K562 (cell line): ENCODE measurements around the gene ORC5. TPM values are rescaled to one million over a fixed set of nuclear protein-coding genes. Genes with fewer than 3 reads are reported as not detected.

Source experiments
- ATAC-seq: fragments of 200-7000 bp; cut with Tn5 transposase; 3 replicates; pipeline ENCODE4 v1.9.1; 2020; ENCODE audit warnings: moderate library complexity
- BruUV-seq: library from RNA; stranded (reverse); fragments of 400-500 nt; replicated peaks from 2 replicates; lab custom pipeline; 2021; lab: Mats Ljungman, UMichigan
- CTCF ChIA-PET: fragments of 300-600 bp; formaldehyde crosslinking; extraction: SDS; loops from one replicate; lab custom pipeline; 2021; ENCODE audit warnings: low intra/inter-chr PET ratio; lab: Yijun Ruan, JAX
- POLR2A ChIA-PET: fragments of 300-600, 350-650 bp; sonication (Branson Sonifier 250); formaldehyde crosslinking; extraction: SDS; loops from one replicate; lab custom pipeline; 2021; ENCODE audit warnings: antibody characterized with exemption, inconsistent platforms; lab: Yijun Ruan, JAX
- DNase-seq, 4 experiments: peaks; one replicate each; pipeline versions ENCODE4 v3.0.0 to v3.0.0-alpha.2; 2011 to 2018; ENCODE audit warnings: low spot score in 3 of 4, mixed read lengths in 3 of 4; ENCODE audit errors: extremely low read depth in 1 of 4
- FAIRE-seq: peaks from 2 replicates; lab custom pipeline; 2011; peaks lifted over from hg19 to GRCh38; lab: Jason Lieb, UNC
- H2AFZ ChIP-seq: 2 replicates; pipeline ENCODE4 v1.6.0; 2011; ENCODE audit warnings: low read depth, low read length, control low read depth, inconsistent platforms
- H3K27ac ChIP-seq: fragments of 200-600 bp; 3 replicates; pipeline ENCODE4 v1.8.0; 2011; ENCODE audit warnings: low read depth, mild to moderate bottlenecking, control low read depth, inconsistent platforms, low read length, moderate library complexity, mixed read lengths; ENCODE audit errors: extremely low read depth
- H3K27me3 ChIP-seq, 2 experiments: fragments of 300-600 bp in 1 of 2; 2 replicates in 1 of 2; 3 replicates in 1 of 2; pipeline versions ENCODE4 v1.6.0 to v1.8.0; 2011; ENCODE audit warnings: inconsistent platforms in 2 of 2, low read length in 2 of 2, mild to moderate bottlenecking in 1 of 2, mixed read lengths in 1 of 2, moderate library complexity in 1 of 2; ENCODE audit not compliant: control insufficient read depth in 2 of 2, insufficient read depth in 2 of 2
- H3K36me3 ChIP-seq: fragments of 300-600 bp; 3 replicates; pipeline ENCODE4 v1.8.0; 2011; ENCODE audit warnings: mild to moderate bottlenecking, low read length, inconsistent platforms; ENCODE audit not compliant: control insufficient read depth, insufficient read depth
- H3K4me1 ChIP-seq, 2 experiments: fragments of 200-600 bp in 1 of 2; replicated peaks in 1 of 2; 2 replicates in 1 of 2; 3 replicates in 1 of 2; pipeline versions ENCODE4 v1.5.1 to v1.8.0; 2011; ENCODE audit warnings: inconsistent platforms in 2 of 2, low read length in 2 of 2, mild to moderate bottlenecking in 1 of 2, mixed read lengths in 1 of 2, moderate library complexity in 1 of 2; ENCODE audit not compliant: control insufficient read depth in 2 of 2, insufficient read depth in 2 of 2
- H3K4me2 ChIP-seq: 2 replicates; pipeline ENCODE4 v1.6.1; 2011; ENCODE audit warnings: low read length, control low read depth, inconsistent platforms, mixed read lengths; ENCODE audit not compliant: insufficient read depth
- H3K4me3 ChIP-seq: fragments of 200-600 bp; sonication (generic), shearing (Covaris generic); 2 replicates; pipeline ENCODE4 v1.5.1; 2016; ENCODE audit warnings: control low read depth, inconsistent platforms
- H3K79me2 ChIP-seq: fragments of 200-600 bp; 3 replicates; pipeline ENCODE4 v1.8.0; 2011; ENCODE audit warnings: low read length, inconsistent platforms; ENCODE audit not compliant: control insufficient read depth, insufficient read depth
- H3K9ac ChIP-seq, 2 experiments: 2 replicates each; pipeline versions ENCODE4 v1.6.0 to v1.6.1; 2011; ENCODE audit warnings: low read depth in 2 of 2, low read length in 2 of 2, control low read depth in 1 of 2, inconsistent platforms in 1 of 2, mild to moderate bottlenecking in 1 of 2, mixed read lengths in 1 of 2; ENCODE audit not compliant: insufficient read depth in 1 of 2
- H3K9me1 ChIP-seq: one replicate; pipeline ENCODE4 v1.6.0; 2011; ENCODE audit warnings: inconsistent platforms, mild to moderate bottlenecking, low read length, moderate library complexity; ENCODE audit not compliant: control insufficient read depth, insufficient read depth
- H3K9me3 ChIP-seq: replicated peaks from 2 replicates; pipeline ENCODE4 v1.5.1; 2011; ENCODE audit warnings: low read depth, low read length, inconsistent platforms; ENCODE audit not compliant: control insufficient read depth, insufficient read depth
- H4K20me1 ChIP-seq: replicated peaks from 2 replicates; pipeline ENCODE4 v1.6.1; 2011; ENCODE audit warnings: low read length, inconsistent platforms, mixed read lengths; ENCODE audit not compliant: control insufficient read depth, insufficient read depth
- GTF2A2 ChIP-seq: IDR thresholded peaks from 2 replicates; pipeline ENCODE4 v1.6.1; 2016; ENCODE audit warnings: mild to moderate bottlenecking, missing genetic modification characterization, missing compliant biosample characterization
- MYNN ChIP-seq, 2 experiments: sonication (generic); formaldehyde crosslinking in 1 of 2; IDR thresholded peaks; 2 replicates each; pipeline versions ENCODE4 v1.5.0 to v1.6.1; 2016 to 2020; ENCODE audit warnings: antibody characterized with exemption in 1 of 2, missing genetic modification reagents in 1 of 2
- NCOR1 ChIP-seq: fragments of 450-650 bp; IDR thresholded peaks from 2 replicates; pipeline ENCODE4 v1.6.1; 2016; ENCODE audit warnings: mild to moderate bottlenecking, moderate library complexity
- TARDBP ChIP-seq: fragments of 450-650 bp; IDR thresholded peaks from 2 replicates; pipeline ENCODE4 v1.6.1; 2016
- TCF3 ChIP-seq: sonication (generic); formaldehyde crosslinking; IDR thresholded peaks from 2 replicates; pipeline ENCODE4 v1.4.0; 2020; ENCODE audit warnings: mild to moderate bottlenecking, missing genetic modification reagents
- ZFP91 ChIP-seq: sonication (generic); formaldehyde crosslinking; IDR thresholded peaks from 2 replicates; pipeline ENCODE4 v1.8.0; 2022; ENCODE audit warnings: mild to moderate bottlenecking, missing genetic modification reagents
- ZNF696 ChIP-seq: fragments of 250-450 bp; sonication (Bioruptor Pico); conservative IDR thresholded peaks from 2 replicates; pipeline ENCODE4 v1.4.0; 2020; ENCODE audit warnings: mild to moderate bottlenecking, moderate library complexity
- WGBS: fragments of 100-300 bp; shearing (Covaris generic); methylation state at CpG from one replicate; pipeline ENCODE4 v1.1.6; 2016; ENCODE audit warnings: low coverage, mixed read lengths; ENCODE audit not compliant: insufficient coverage; ENCODE audit errors: missing lambda C conversion rate; 5-methylcytosine and 5-hydroxymethylcytosine counted together
- in situ Hi-C: fragments of 300-500 bp; cut with MboI; formaldehyde crosslinking; loops from 4 replicates; pipeline ENCODE4 v1.15.0; 2018; ENCODE audit warnings: inconsistent platforms, mixed read lengths
- intact Hi-C: fragments of 100-400 bp; cut with micrococcal nuclease; formaldehyde crosslinking; loops from 2 replicates; pipeline ENCODE4 v1.14.2; 2022
- polyA plus RNA-seq, 8 experiments: library from polyadenylated mRNA; depleted of rRNA in 4 of 8; stranded (reverse) in 5 of 8; unstranded in 3 of 8; fragments of >200 nt; fragmentation: Nextera tagmentation in 2 of 8; fragmentation: Illumina TruSeq in 1 of 8; extraction: Ambion mirVana in 2 of 8; extraction: Trizol in 1 of 8; gene quantifications; 2 replicates each; pipeline versions ENCODE4 v1.2.1 to v1.2.3, GENCODE V29; 2011 to 2014; ENCODE audit warnings: inconsistent platforms in 1 of 8, missing spikeins in 1 of 8
- total RNA-seq, 7 experiments: library from RNA; depleted of rRNA in 6 of 7; stranded (reverse); fragments of >200 nt in 6 of 7; fragmentation: Illumina TruSeq in 2 of 7; extraction: Trizol in 2 of 7; gene quantifications; 2 replicates each; pipeline versions ENCODE4 v1.2.1 to v1.2.3, GENCODE V29; 2011 to 2021; ENCODE audit warnings: low replicate concordance in 1 of 7
- TF ChIP-seq, protein P1 (sequence below): fragments of 250-450 bp; sonication (Bioruptor Pico); IDR thresholded peaks from 2 replicates; pipeline ENCODE4 v1.5.1; 2021; ENCODE audit warnings: mild to moderate bottlenecking
- TF ChIP-seq, protein P2 (sequence below): sonication (generic); formaldehyde crosslinking; IDR thresholded peaks from 2 replicates; pipeline ENCODE4 v1.8.0; 2022; ENCODE audit warnings: missing genetic modification reagents, mild to moderate bottlenecking, borderline replicate concordance

Gene ORC5
- total and polyA plus RNA-seq, 9 of the 15 experiments (the other 6 are each of a cell fraction or from before 2014, with no cell fraction given) = 29.8 to 136 (median 54.8) TPM

DNA sequence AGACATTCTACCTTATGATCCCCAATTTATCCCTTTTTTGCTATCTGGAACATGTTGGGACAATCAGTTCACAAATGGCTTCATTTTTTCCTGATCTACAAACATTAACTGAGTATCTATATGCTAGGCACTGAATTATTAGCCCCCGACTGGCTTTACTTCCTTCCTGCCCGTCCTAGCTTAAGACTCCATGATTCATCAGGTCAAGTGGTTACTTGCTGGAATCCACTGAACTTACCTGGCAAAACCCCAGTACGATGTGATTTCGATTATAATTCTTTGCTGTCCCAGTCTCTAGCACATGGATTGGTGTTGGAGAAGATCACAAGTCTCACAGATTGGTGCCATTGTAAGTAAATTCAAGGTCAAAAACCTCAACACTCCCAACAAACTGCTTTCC lies 77.1 kb downstream of the ORC5 start:
- Histone ChIP-seq H3K36me3 (peaks cover 74% of the 10 kb centered on the region), H4K20me1 (no peaks in the 10 kb centered on the region), H3K9me1 (no peaks in the 10 kb centered on the region), H3K9me3 (no peaks in the 10 kb centered on the region), H3K27ac (no peak overlapping the region), H3K4me2 (no peak overlapping the region), H3K9ac (no peak overlapping the region)
- in situ Hi-C loops = no loop called here
- FAIRE-seq = no peak
- no peak for TF ChIP-seq ZNF696 (CRISPR knock-in tag)
- no peak for TF ChIP-seq NCOR1
- TF ChIP-seq, protein P1, sequence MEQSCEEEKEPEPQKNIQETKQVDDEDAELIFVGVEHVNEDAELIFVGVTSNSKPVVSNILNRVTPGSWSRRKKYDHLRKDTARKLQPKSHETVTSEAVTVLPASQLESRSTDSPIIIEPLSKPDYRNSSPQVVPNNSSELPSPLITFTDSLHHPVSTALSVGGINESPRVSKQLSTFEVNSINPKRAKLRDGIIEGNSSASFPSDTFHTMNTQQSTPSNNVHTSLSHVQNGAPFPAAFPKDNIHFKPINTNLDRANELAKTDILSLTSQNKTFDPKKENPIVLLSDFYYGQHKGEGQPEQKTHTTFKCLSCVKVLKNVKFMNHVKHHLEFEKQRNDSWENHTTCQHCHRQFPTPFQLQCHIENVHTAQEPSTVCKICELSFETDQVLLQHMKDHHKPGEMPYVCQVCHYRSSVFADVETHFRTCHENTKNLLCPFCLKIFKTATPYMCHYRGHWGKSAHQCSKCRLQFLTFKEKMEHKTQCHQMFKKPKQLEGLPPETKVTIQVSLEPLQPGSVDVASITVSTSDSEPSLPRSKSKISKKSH (CRISPR knock-in tag) = no peak
- TF ChIP-seq, protein P2, sequence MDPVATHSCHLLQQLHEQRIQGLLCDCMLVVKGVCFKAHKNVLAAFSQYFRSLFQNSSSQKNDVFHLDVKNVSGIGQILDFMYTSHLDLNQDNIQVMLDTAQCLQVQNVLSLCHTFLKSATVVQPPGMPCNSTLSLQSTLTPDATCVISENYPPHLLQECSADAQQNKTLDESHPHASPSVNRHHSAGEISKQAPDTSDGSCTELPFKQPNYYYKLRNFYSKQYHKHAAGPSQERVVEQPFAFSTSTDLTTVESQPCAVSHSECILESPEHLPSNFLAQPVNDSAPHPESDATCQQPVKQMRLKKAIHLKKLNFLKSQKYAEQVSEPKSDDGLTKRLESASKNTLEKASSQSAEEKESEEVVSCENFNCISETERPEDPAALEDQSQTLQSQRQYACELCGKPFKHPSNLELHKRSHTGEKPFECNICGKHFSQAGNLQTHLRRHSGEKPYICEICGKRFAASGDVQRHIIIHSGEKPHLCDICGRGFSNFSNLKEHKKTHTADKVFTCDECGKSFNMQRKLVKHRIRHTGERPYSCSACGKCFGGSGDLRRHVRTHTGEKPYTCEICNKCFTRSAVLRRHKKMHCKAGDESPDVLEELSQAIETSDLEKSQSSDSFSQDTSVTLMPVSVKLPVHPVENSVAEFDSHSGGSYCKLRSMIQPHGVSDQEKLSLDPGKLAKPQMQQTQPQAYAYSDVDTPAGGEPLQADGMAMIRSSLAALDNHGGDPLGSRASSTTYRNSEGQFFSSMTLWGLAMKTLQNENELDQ (CRISPR knock-in tag) = no peak
- no peak for TF ChIP-seq TCF3 (CRISPR knock-in tag)
- TF ChIP-seq ZFP91 (CRISPR knock-in tag) = no peak
- TF ChIP-seq TARDBP = no peak
- no peak for TF ChIP-seq GTF2A2 (tag)
- no peak for TF ChIP-seq MYNN (IDR thresholded peaks at IDR 0.05)
- TF ChIP-seq MYNN (CRISPR knock-in tag; IDR thresholded peaks at IDR 0.05) = no peak
- TF ChIP-seq, all 486 proteins: peak for 0
- Histone ChIP-seq H3K4me1 (peaks cover 0 to 3% of the 10 kb centered on the region in 2 experiments; a peak in 1 of 5 replicates), H3K27me3 (no peaks in the 10 kb centered on the region), H3K4me3 (no peak overlapping the region), H2AFZ (no peak overlapping the region), H3K79me2 (no peaks in the 10 kb centered on the region)
- CTCF ChIA-PET = no interaction called here
- BruUV-seq = no TSS peak
- ATAC-seq = no peak
- intact Hi-C loops = no loop called here
- 86% methylated on average over 4 of the region's 4 CpGs for WGBS
- POLR2A ChIA-PET = no interaction called here
- no peak for DNase-seq
